ENCODE results near the gene SEC61B.
"Not testable (repeated sequence)": the region's sequence is repeated elsewhere in the genome, so short reads cannot be mapped to it uniquely, and the experiment has no call there.

Gene SEC61B

GRCh38 chr9:99192786-99193465, 29.2 kb upstream of the SEC61B start:
- no peak for DNase-seq

- no peak for DNase-seq
Measured at GRCh38 chr9:99193466-99193821, 28.6 kb upstream of the SEC61B start.

- not testable (repeated sequence) for DNase-seq
Measured at GRCh38 chr9:99196484-99196883, 25.6 kb upstream of the SEC61B start.

GRCh38 chr9:99197124-99197630, 24.9 kb upstream of the SEC61B start:
- no peak for DNase-seq

- no peak for DNase-seq
Measured at GRCh38 chr9:99197987-99198386, 24.1 kb upstream of the SEC61B start.

- DNase-seq = no peak
Measured at GRCh38 chr9:99199938-99200539, 22.0 kb upstream of the SEC61B start.

GRCh38 chr9:99201603-99202002, 20.5 kb upstream of the SEC61B start:
- DNase-seq = no peak

- no peak for DNase-seq
Measured at GRCh38 chr9:99210572-99210971, 11.5 kb upstream of the SEC61B start.

- no peak for DNase-seq
Measured at GRCh38 chr9:99211746-99212145, 10.3 kb upstream of the SEC61B start.

- DNase-seq = no peak
Measured at GRCh38 chr9:99213197-99213596, 8.9 kb upstream of the SEC61B start.

GRCh38 chr9:99216073-99216472, 6.0 kb upstream of the SEC61B start:
- no peak for DNase-seq

GRCh38 chr9:99220011-99220410, 2.1 kb upstream of the SEC61B start:
- DNase-seq = no peak

GRCh38 chr9:99221266-99221620, 839 bp upstream of the SEC61B start:
- no peak for DNase-seq

- no peak for DNase-seq
Measured at GRCh38 chr9:99222416-99223270, 561 bp downstream of the SEC61B start.

- DNase-seq = no peak
Measured at GRCh38 chr9:99224445-99224844, 2.4 kb downstream of the SEC61B start.

GRCh38 chr9:99226054-99226453, 4.0 kb downstream of the SEC61B start:
- no peak for DNase-seq

GRCh38 chr9:99230206-99230605, 8.1 kb downstream of the SEC61B start:
- DNase-seq = no peak

GRCh38 chr9:99231711-99232110, 9.6 kb downstream of the SEC61B start:
- no peak for DNase-seq

GRCh38 chr9:99234618-99235017, 12.5 kb downstream of the SEC61B start:
- DNase-seq = no peak

- DNase-seq = no peak
Measured at GRCh38 chr9:99235069-99235468, 13.0 kb downstream of the SEC61B start.

GRCh38 chr9:99235926-99236634, 14.0 kb downstream of the SEC61B start:
- DNase-seq = no peak

- no peak for DNase-seq
Measured at GRCh38 chr9:99237356-99237755, 15.3 kb downstream of the SEC61B start.

- DNase-seq = not testable (repeated sequence)
Measured at GRCh38 chr9:99237849-99238248, 15.8 kb downstream of the SEC61B start.

All from GF-D8 (cell line).